Mucosa of gallbladder (tissue), 1 donor: ENCODE results near the gene SPDL1. TPM values are rescaled to one million over a fixed set of nuclear protein-coding genes. Genes with fewer than 3 reads are reported as not detected.
A peak's percentile ranks its signal among the peaks of the same experiment; 100 is the strongest.
"Not testable (repeated sequence)": the region's sequence is repeated elsewhere in the genome, so short reads cannot be mapped to it uniquely, and the experiment has no call there.

Source experiments
- DNase-seq: peaks from one replicate; pipeline ENCODE4 v3.0.0-alpha.2; 2020; ENCODE audit warnings: low spot score
- total RNA-seq: library from RNA; stranded (reverse); gene quantifications from one replicate; pipeline ENCODE4 v1.2.1, GENCODE V29; 2021
- donor health status: DM: no; HTN: no; CAD: no.

The SPDL1 gene
- total RNA-seq, 1 donor from 2014 or later = 4.6 TPM

DNA sequence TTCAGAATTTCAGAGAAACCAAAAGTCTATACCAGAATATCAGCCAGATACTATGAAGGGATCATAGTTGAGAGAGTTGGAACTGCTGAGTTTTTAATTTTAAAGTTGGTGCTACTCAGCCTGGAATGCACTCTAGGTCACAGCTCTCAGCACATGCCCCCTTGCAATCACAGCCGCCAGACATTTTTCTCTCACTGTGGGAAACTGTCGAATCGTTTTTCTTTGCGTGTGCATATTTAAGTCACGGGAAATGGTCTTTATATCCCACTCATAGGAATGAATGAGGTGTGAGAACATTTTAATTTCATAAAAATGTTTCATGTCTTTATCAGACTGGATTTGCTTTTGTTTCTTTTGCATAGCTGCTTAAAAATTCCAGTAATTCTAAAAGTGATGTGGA is 12.2 kb upstream of the SPDL1 start:
- no peak for DNase-seq

- DNase-seq = no peak
These were observed 9.4 kb upstream of the SPDL1 start for GRCh38 chr5:169574134-169574646.

GRCh38 chr5:169576181-169576598 is 7.4 kb upstream of the SPDL1 start:
- no peak for DNase-seq

DNA sequence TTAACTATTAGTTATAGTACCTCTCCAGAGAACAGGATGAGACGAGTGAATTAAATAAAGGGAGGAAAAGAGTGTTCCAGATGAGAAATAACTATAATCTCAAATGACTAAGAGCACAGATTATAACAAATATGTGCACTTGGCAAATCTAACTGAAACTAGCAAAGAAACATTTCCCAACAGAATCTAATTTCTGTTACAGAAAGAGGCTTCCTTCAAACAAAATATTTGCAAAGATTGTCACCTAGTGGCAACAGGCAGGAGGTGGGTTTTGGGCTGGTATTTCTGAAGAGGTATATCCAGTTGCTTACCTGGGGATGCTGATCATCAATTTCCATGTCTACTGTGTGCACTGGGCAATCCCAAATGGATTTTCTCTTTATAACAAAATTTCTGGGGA is 5.6 kb upstream of the SPDL1 start:
- no peak for DNase-seq

- no peak for DNase-seq
These were observed 2.6 kb upstream of the SPDL1 start for GRCh38 chr5:169580964-169581363.

DNA sequence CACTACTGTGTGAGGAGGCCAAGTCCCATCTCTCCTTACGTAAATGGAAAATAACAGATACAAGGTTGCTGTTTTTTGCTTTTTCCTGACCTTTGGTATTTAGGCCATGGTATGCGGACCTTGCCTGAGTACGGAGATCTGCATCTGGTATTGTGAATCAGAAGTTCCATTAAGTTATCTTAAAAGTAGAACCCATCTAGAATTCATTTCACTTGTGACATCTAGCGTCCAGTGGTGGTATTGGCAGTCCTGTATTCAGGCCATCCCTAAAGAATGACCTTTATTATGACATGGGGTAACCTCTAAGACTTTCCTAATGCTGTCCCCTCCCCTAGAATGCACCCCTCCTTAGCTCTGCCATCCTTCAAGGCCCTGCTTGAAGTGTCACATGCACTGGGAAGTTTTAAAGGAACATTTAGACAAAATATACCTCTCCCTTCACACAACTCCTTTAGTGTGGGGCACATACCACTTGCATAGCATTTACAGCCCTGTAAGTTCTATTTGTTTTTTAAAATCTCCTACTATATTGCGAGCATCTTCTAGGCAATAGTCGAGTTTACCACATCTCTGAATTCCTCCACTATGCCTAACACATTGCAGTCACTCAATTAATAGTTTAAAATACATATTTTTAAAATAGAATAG is 1.9 kb upstream of the SPDL1 start:
- DNase-seq = peak; percentile 65

DNA sequence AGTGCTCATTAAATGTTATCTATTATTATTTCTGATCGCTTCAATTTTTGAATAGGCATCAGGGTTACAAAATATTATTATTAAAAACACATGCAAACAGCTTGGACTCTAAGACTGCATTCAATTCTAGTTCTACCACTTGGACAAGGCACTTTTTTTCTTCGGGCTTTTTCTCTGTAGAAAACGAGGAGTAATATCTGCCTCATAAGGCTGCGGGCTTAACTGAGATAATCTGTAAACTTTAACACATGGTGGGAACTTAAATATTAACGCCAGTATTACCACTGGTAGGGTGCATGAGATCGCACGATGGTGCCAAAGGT is 511 bp upstream of the SPDL1 start:
- no peak for DNase-seq

- DNase-seq = no peak
These were observed 1.5 kb downstream of the SPDL1 start for GRCh38 chr5:169584998-169585451.

GRCh38 chr5:169590602-169591001 is 7.0 kb downstream of the SPDL1 start:
- no peak for DNase-seq

DNA sequence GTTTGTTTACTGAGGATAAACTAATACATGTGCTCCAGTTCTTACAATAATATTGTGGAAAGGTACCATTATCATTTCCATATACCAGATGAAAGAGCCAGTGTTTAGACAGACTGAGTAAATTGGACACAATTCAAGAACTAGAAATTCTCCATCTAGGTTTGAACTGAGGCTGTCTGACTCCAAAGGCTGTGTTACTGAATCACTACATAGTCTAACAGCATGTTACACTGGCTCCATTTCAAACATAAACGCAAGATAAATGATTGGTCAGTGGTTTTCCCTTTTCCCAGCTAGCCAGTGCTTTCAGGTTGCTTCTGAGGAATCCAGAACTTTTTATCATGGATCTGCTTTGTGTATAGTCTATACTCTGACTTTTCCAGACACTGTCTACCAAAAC is 8.1 kb downstream of the SPDL1 start:
- DNase-seq = no peak

DNA sequence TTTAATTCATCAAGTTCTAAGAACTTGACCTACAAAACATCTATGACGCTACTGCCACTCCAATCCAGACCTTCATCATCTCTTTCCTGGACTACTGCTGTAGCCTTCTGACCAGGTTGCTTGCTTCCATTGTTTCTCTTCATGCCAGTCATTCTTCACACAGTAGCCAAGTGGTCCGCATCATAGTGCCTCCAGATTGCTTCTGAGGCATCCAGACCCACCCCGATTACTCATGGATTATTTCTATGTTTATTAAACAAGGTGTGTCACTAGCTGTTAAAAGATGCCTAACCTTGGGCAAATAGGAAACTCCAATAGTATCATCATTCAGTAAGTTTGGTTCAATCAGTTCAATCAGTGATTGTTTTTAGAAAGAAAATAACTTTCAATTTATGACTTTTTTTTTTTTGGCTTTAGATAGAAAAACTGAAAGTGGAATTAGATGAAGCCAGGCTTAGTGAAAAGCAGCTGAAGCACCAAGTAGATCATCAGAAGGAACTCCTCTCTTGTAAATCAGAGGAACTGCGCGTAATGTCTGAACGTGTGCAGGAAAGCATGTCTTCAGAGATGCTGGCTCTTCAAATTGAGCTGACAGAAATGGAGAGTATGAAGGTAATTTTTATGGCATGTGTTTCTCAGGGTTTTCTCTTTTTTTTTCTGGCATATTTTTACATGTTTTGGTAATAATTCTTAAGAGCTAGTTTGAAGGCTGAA is 9.5 kb downstream of the SPDL1 start:
- peak; percentile 24 for DNase-seq

- no peak for DNase-seq
These were observed 11.7 kb downstream of the SPDL1 start for GRCh38 chr5:169595172-169595820.

GRCh38 chr5:169599451-169599850 is 15.9 kb downstream of the SPDL1 start:
- DNase-seq = no peak

GRCh38 chr5:169602535-169602934 is 19.0 kb downstream of the SPDL1 start:
- DNase-seq = no peak

DNA sequence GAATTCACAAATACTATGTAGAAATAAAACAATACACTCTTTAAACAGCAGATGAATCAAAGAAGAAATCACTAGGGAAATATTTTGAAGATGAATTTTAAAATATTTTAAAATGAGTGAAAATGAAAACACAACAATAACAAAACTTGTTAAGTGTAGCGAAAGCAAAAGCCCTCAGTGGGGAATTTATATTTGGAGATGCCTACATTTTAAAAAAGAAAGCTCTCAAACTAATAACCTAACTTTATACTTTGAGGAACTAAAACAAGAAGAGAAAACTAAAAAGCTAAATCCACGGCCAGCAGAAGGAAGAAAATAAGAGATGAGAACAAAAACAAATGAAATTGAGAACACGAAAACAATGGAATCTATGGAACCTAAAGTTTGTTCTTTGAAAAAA is 22.7 kb downstream of the SPDL1 start:
- DNase-seq = no peak

GRCh38 chr5:169607882-169608281 is 24.3 kb downstream of the SPDL1 start:
- DNase-seq = no peak

GRCh38 chr5:169609716-169610115 is 26.1 kb downstream of the SPDL1 start:
- DNase-seq = no peak

GRCh38 chr5:169610606-169611005 is 27.0 kb downstream of the SPDL1 start:
- no peak for DNase-seq

DNA sequence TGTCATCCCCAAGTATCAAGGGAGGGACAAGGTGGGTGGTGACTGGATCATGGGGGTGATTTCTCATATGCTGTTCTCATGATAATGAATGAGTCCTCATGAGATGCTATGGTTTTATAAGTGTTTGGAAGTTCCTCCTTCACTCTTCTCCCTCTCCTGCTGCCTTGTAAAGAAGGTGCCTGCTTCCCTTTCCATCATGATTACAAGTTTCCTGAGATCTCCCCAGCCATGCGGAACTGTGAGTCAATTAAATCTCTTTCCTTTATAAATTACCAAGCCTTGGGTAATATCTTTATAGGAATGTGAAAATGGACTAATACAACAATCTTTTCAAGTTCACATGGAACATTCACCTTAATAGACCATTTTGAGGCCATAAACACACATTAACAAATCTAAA is 32.0 kb downstream of the SPDL1 start:
- DNase-seq = no peak

DNA sequence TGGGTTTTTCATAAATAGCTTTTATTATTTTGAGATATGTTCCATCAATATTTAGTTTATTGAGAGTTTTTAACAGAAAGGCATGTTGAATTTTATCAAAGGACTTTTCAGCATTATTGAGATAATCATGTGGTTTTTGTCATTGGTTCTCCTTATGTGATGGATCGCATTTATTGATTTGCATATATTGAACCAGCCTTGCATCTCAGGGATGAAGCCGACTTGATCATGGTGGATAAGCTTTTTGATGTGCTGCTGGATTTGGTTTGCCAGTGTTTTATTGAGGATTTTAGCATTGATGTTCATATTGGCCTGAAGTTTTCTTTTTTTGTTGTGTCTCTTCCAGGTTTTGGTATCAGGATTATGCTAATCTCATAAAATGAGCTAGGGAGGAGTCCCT is 40.7 kb downstream of the SPDL1 start:
- not testable (repeated sequence) for DNase-seq

DNA sequence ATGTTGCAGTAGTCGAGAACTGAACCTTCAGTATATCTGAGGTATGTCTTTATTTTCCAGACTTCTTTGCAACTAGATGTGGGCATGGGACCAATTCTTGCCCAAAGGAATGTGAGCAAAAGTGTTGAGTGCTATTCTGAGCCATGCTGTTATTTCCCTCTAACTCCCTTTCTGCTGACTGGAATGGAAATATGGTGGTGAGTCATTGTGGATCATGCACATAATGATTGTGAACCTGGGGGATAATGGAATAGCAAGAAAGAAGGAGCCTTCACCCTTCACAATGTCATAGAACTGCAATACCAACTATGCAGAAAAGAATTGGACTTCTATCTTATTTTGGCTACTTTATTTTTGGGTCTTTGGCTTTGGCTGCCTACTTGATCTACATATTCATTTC is 43.2 kb downstream of the SPDL1 start:
- DNase-seq = no peak

DNA sequence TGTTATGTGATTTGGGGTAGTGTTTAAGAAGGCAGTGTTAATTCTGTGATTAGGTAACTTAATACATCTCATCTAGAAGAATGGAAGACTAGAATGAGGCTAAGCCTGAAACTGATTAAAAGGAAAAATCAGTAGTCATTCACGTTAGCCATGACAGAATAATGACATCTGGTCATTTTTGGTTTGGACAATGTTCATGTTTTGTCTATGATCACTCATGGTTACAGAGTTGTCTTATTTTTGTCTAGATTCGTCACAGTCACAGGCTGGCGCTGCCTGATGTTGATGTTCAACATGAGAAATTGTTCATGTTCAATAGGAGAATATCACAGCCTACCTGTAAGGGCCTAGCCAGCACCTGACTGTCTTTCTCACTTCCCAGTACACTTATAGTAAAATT is 44.0 kb downstream of the SPDL1 start:
- no peak for DNase-seq

- DNase-seq = no peak
These were observed 45.3 kb downstream of the SPDL1 start for GRCh38 chr5:169628892-169629291.
